ENCODE data around the gene MILR1. TPM values are rescaled to one million over a fixed set of nuclear protein-coding genes. Genes with fewer than 3 reads are reported as not detected.

MILR1 gene
- total and polyA plus RNA-seq, 2 experiments from 2014 or later: 0.39 TPM; not detected in 1

DNA sequence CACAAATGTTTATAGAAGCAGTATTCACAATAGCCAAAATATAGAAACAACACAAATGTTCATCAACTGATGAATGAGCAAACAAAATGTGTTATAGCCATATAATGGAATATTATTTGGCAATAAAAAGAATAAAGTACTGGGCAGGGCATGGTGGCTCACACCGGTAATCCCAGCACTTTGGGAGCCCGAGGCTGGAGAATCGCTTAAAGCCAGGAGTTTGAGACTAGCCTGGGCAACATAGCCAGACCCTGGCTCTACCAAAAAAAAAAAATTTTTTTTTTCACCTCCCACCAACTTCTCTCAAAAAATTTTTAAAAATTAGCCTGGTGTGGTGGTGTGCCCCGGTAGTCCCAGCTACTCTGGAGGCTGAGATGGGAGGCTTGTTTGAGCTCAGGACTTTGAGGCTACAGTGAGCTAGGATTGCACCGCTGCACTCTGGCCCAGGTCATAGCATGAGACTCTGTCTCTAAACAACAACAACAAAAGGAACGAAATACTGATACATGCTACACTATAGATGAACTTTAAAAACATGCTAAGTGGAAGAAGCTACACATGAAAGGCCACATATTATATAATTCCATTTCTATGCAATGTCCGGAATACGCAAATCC, 47.6 kb upstream of the MILR1 start:
- no peak for ATAC-seq
- no peak overlapping the region for H3K4me3 Mint-ChIP-seq
- H3K4me1 Mint-ChIP-seq: peaks cover 7% of the 10 kb centered on the region; the same call in 2 of the 3 replicates

More for the DNA sequence above, 47.6 kb upstream of the MILR1 start:
- Mint-ChIP-seq H3K9me3 (no peaks in the 10 kb centered on the region), H3K27me3 (ENCODE audit: insufficient read depth, low read depth, poor library complexity) (peaks cover 2% of the 10 kb centered on the region), H3K36me3 (ENCODE audit: low read depth) (no peaks in the 10 kb centered on the region), H3K27ac (no peak overlapping the region)
- H3K9me2 ChIP-seq (ENCODE audit: insufficient read depth): no peaks in the 10 kb centered on the region
- H3K4me1 ChIP-seq (ENCODE audit: insufficient read depth): no peaks in the 10 kb centered on the region
- TF ChIP-seq, protein P1, sequence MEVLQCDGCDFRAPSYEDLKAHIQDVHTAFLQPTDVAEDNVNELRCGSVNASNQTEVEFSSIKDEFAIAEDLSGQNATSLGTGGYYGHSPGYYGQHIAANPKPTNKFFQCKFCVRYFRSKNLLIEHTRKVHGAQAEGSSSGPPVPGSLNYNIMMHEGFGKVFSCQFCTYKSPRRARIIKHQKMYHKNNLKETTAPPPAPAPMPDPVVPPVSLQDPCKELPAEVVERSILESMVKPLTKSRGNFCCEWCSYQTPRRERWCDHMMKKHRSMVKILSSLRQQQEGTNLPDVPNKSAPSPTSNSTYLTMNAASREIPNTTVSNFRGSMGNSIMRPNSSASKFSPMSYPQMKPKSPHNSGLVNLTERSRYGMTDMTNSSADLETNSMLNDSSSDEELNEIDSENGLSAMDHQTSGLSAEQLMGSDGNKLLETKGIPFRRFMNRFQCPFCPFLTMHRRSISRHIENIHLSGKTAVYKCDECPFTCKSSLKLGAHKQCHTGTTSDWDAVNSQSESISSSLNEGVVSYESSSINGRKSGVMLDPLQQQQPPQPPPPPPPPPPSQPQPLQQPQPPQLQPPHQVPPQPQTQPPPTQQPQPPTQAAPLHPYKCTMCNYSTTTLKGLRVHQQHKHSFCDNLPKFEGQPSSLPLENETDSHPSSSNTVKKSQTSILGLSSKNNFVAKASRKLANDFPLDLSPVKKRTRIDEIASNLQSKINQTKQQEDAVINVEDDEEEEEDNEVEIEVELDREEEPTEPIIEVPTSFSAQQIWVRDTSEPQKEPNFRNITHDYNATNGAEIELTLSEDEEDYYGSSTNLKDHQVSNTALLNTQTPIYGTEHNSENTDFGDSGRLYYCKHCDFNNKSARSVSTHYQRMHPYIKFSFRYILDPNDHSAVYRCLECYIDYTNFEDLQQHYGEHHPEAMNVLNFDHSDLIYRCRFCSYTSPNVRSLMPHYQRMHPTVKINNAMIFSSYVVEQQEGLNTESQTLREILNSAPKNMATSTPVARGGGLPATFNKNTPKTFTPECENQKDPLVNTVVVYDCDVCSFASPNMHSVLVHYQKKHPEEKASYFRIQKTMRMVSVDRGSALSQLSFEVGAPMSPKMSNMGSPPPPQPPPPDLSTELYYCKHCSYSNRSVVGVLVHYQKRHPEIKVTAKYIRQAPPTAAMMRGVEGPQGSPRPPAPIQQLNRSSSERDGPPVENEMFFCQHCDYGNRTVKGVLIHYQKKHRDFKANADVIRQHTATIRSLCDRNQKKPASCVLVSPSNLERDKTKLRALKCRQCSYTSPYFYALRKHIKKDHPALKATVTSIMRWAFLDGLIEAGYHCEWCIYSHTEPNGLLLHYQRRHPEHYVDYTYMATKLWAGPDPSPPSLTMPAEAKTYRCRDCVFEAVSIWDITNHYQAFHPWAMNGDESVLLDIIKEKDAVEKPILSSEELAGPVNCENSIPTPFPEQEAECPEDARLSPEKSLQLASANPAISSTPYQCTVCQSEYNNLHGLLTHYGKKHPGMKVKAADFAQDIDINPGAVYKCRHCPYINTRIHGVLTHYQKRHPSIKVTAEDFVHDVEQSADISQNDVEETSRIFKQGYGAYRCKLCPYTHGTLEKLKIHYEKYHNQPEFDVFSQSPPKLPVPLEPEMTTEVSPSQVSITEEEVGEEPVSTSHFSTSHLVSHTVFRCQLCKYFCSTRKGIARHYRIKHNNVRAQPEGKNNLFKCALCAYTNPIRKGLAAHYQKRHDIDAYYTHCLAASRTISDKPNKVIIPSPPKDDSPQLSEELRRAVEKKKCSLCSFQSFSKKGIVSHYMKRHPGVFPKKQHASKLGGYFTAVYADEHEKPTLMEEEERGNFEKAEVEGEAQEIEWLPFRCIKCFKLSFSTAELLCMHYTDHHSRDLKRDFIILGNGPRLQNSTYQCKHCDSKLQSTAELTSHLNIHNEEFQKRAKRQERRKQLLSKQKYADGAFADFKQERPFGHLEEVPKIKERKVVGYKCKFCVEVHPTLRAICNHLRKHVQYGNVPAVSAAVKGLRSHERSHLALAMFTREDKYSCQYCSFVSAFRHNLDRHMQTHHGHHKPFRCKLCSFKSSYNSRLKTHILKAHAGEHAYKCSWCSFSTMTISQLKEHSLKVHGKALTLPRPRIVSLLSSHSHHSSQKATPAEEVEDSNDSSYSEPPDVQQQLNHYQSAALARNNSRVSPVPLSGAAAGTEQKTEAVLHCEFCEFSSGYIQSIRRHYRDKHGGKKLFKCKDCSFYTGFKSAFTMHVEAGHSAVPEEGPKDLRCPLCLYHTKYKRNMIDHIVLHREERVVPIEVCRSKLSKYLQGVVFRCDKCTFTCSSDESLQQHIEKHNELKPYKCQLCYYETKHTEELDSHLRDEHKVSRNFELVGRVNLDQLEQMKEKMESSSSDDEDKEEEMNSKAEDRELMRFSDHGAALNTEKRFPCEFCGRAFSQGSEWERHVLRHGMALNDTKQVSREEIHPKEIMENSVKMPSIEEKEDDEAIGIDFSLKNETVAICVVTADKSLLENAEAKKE (CRISPR knock-in tag; IDR thresholded peaks at IDR 0.05): no peak
- TF ChIP-seq JUNB (IDR thresholded peaks at IDR 0.05; ENCODE audit: unreplicated experiment) (no peak), ZNF114 (CRISPR knock-in tag; IDR thresholded peaks at IDR 0.05) (no peak), POLR2AphosphoS5 (IDR thresholded peaks at IDR 0.05; ENCODE audit: low read depth) (no peak), EZH2phosphoT487 (IDR thresholded peaks at IDR 0.05; ENCODE audit: unreplicated experiment) (no peak)
- TF ChIP-seq, protein P2, sequence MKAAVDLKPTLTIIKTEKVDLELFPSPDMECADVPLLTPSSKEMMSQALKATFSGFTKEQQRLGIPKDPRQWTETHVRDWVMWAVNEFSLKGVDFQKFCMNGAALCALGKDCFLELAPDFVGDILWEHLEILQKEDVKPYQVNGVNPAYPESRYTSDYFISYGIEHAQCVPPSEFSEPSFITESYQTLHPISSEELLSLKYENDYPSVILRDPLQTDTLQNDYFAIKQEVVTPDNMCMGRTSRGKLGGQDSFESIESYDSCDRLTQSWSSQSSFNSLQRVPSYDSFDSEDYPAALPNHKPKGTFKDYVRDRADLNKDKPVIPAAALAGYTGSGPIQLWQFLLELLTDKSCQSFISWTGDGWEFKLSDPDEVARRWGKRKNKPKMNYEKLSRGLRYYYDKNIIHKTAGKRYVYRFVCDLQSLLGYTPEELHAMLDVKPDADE (IDR thresholded peaks at IDR 0.05): no peak
- TF ChIP-seq, protein P3, sequence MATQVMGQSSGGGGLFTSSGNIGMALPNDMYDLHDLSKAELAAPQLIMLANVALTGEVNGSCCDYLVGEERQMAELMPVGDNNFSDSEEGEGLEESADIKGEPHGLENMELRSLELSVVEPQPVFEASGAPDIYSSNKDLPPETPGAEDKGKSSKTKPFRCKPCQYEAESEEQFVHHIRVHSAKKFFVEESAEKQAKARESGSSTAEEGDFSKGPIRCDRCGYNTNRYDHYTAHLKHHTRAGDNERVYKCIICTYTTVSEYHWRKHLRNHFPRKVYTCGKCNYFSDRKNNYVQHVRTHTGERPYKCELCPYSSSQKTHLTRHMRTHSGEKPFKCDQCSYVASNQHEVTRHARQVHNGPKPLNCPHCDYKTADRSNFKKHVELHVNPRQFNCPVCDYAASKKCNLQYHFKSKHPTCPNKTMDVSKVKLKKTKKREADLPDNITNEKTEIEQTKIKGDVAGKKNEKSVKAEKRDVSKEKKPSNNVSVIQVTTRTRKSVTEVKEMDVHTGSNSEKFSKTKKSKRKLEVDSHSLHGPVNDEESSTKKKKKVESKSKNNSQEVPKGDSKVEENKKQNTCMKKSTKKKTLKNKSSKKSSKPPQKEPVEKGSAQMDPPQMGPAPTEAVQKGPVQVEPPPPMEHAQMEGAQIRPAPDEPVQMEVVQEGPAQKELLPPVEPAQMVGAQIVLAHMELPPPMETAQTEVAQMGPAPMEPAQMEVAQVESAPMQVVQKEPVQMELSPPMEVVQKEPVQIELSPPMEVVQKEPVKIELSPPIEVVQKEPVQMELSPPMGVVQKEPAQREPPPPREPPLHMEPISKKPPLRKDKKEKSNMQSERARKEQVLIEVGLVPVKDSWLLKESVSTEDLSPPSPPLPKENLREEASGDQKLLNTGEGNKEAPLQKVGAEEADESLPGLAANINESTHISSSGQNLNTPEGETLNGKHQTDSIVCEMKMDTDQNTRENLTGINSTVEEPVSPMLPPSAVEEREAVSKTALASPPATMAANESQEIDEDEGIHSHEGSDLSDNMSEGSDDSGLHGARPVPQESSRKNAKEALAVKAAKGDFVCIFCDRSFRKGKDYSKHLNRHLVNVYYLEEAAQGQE (IDR thresholded peaks at IDR 0.05; ENCODE audit: unreplicated experiment): no peak
- H3K4me3 ChIP-seq: no peak overlapping the region
- no peaks in the 10 kb centered on the region for H3K27me3 ChIP-seq (ENCODE audit: insufficient read depth)
- H3F3A ChIP-seq (replicated peaks; ENCODE audit: low read depth): no peaks in the 10 kb centered on the region
- no peak overlapping the region for H3K27ac ChIP-seq (ENCODE audit: low read depth)
- H3K4me2 ChIP-seq: no peak overlapping the region
- no peaks in the 10 kb centered on the region for H3K79me2 ChIP-seq (replicated peaks; ENCODE audit: insufficient read depth)
- H2AFZ ChIP-seq: no peak overlapping the region
- DNase-seq (ENCODE audit: low spot score): no peak
- no peaks in the 10 kb centered on the region for H3K36me3 ChIP-seq (ENCODE audit: insufficient read depth)
- no peaks in the 10 kb centered on the region for H4K20me1 ChIP-seq (replicated peaks; ENCODE audit: insufficient read depth)
